ENCODE data around the gene TRRAP. TPM values are rescaled to one million over a fixed set of nuclear protein-coding genes. Genes with fewer than 3 reads are reported as not detected.

Gene TRRAP
- total RNA-seq, 4 donors from 2014 or later: 46.4 to 69.4 (median 53.0) TPM

DNA sequence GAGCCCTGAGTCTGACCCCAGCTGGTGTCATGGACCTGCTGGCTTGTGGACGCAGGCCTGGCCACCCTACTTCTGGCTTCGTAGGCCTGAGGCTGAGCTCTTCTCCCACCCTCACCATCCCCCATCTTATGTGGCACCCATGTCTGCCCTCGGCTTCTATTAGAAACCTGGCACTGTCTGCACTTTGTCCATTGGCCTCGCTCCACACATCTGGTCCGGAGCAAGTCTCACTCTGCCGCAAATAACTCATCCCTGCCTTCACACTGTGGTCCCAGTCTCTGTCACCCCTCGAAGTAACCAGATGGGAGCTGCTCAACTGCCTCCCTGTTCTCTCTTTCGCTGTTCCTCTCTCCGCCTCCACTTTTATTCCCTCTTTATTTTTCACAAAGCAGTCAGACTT, 78.6 kb downstream of the TRRAP start:
- peak in 1 of 2 donors; percentile 77 for DNase-seq (ENCODE audit: low spot score in 2 of 2)
- no peak for TF ChIP-seq POLR2A (IDR thresholded peaks at IDR 0.05)
- TF ChIP-seq, protein P1, sequence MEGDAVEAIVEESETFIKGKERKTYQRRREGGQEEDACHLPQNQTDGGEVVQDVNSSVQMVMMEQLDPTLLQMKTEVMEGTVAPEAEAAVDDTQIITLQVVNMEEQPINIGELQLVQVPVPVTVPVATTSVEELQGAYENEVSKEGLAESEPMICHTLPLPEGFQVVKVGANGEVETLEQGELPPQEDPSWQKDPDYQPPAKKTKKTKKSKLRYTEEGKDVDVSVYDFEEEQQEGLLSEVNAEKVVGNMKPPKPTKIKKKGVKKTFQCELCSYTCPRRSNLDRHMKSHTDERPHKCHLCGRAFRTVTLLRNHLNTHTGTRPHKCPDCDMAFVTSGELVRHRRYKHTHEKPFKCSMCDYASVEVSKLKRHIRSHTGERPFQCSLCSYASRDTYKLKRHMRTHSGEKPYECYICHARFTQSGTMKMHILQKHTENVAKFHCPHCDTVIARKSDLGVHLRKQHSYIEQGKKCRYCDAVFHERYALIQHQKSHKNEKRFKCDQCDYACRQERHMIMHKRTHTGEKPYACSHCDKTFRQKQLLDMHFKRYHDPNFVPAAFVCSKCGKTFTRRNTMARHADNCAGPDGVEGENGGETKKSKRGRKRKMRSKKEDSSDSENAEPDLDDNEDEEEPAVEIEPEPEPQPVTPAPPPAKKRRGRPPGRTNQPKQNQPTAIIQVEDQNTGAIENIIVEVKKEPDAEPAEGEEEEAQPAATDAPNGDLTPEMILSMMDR (IDR thresholded peaks at IDR 0.05): no peak
- intact Hi-C loops (cut with DNase I; ENCODE audit: low total_unique reads): no loop called here
- WGBS, 2 donors: 71 to 77% methylated on average over 9 of the region's 9 CpGs
- no peak overlapping the region for H3K4me3 ChIP-seq (ENCODE audit: low read depth, poor library complexity, severe bottlenecking)

- TF ChIP-seq POLR2A (IDR thresholded peaks at IDR 0.05): no peak
- TF ChIP-seq, protein P1 (IDR thresholded peaks at IDR 0.05): no peak
- peak in 1 of 2 donors; percentile 50 for DNase-seq (ENCODE audit: low spot score in 2 of 2)
- 89 to 95% methylated on average over 11 of the region's 11 CpGs for WGBS, 2 donors
- intact Hi-C loops (cut with DNase I; ENCODE audit: low total_unique reads): no loop called here
- no peak overlapping the region for H3K4me3 ChIP-seq (ENCODE audit: low read depth, poor library complexity, severe bottlenecking)
Observed at GRCh38 chr7:98957766-98958165, 79.4 kb downstream of the TRRAP start.

DNA sequence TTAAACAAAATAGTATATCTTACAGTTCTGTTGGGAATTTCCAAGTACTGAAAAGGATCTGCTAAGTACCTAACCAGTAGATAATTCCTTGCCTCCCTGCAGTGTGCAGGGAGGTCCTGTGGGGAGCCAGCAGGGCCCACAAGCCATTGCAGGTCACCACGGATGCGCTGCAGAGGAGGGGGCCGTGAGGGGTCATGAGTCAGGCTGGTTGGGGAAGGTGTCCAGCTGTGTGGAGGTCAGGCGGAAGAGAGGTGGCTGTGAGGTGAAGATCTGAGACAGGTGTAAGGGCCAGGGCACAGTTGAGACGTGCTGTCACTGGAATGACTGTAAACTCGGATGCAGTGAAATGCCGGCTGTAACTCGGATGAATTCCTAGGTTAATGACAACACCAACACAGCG, 80.6 kb downstream of the TRRAP start:
- DNase-seq (ENCODE audit: low spot score in 2 of 2): peak in 1 of 2 donors; percentile 74
- WGBS, 2 donors: 92 to 94% methylated on average over 9 of the region's 9 CpGs
- TF ChIP-seq, protein P1 (IDR thresholded peaks at IDR 0.05): no peak
- TF ChIP-seq POLR2A (IDR thresholded peaks at IDR 0.05): no peak
- no peak overlapping the region for H3K4me3 ChIP-seq (ENCODE audit: low read depth, poor library complexity, severe bottlenecking)
- intact Hi-C loops (cut with DNase I; ENCODE audit: low total_unique reads): no loop called here

DNA sequence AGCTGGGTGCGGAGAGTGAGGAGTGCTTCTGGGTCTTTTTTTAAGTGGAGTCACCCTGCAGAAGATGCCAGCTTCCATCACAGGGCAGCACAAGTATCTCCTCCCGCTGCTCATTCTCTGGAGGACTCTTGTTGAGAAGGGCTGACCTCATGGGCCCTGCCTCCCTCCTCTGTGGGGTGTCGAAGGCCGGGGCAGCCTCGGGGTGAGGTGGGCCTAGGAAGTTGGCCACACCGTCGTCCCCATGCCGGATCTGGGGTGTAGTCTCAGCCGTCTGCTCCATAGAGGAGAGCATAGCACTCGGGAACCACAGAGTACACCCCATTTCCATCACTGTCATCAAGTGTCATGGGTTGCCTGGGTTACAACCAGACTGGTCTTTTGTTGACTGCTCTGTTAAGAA, 85.0 kb downstream of the TRRAP start:
- DNase-seq (ENCODE audit: low spot score in 2 of 2): peak in 1 of 2 donors; percentile 72
- TF ChIP-seq, protein P1 (IDR thresholded peaks at IDR 0.05): no peak
- TF ChIP-seq POLR2A (IDR thresholded peaks at IDR 0.05): no peak
- H3K4me3 ChIP-seq (ENCODE audit: low read depth, poor library complexity, severe bottlenecking): no peak overlapping the region
- 97 to 99% methylated on average over 9 to 10 of the region's 10 CpGs for WGBS, 2 donors
- intact Hi-C loops (cut with DNase I; ENCODE audit: low total_unique reads): no loop called here

DNA sequence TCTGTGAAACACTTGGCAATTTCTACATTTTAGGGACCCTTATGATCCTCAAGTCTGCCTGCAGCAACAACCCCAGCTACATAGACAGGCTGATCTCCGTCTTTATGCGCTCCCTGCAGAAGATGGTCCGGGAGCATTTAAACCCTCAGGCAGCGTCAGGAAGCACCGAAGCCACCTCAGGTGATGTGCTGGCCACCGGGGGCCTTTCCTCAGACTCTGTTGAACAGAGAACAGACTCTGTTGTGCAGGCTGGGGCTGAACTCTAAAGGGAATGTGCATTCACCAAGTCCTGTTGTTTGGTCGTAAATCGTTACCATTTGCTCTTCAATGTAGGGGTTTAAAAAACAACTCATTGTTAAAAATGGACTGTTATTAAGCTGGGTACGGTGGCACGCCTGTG, 86.3 kb downstream of the TRRAP start:
- intact Hi-C loops (cut with DNase I; ENCODE audit: low total_unique reads): no loop called here
- TF ChIP-seq, protein P1 (IDR thresholded peaks at IDR 0.05): no peak
- TF ChIP-seq POLR2A (IDR thresholded peaks at IDR 0.05): no peak
- 94 to 97% methylated on average over 10 of the region's 10 CpGs for WGBS, 2 donors

GRCh38 chr7:98968621-98969020, 90.3 kb downstream of the TRRAP start:
- DNase-seq (ENCODE audit: low spot score in 2 of 2): peak; percentile 24 to 78
- TF ChIP-seq, protein P1 (IDR thresholded peaks at IDR 0.05): no peak
- TF ChIP-seq POLR2A (IDR thresholded peaks at IDR 0.05): no peak
- WGBS, 2 donors: 62 to 80% methylated on average over 14 of the region's 14 CpGs
- intact Hi-C loops (cut with DNase I; ENCODE audit: low total_unique reads): no loop called here
- no peak overlapping the region for H3K4me3 ChIP-seq (ENCODE audit: low read depth, poor library complexity, severe bottlenecking)

More for the DNA sequence above, 86.3 kb downstream of the TRRAP start:
- H3K4me3 ChIP-seq (ENCODE audit: low read depth, poor library complexity, severe bottlenecking): no peak overlapping the region
- peak in 1 of 2 donors; percentile 46 for DNase-seq (ENCODE audit: low spot score in 2 of 2)
